Pancreas (tissue), 10 donors: Measurements from ENCODE around the gene ULK2. TPM values are rescaled to one million over a fixed set of nuclear protein-coding genes. Genes with fewer than 3 reads are reported as not detected.

ENCODE experiments used
- ATAC-seq, 4 donors: fragments of 200-7000 bp; cut with Tn5 transposase; one replicate each; pipeline versions ENCODE4 v1.8.0 to v1.9.1; 2020; ENCODE audit warnings: mild to moderate bottlenecking in 4 of 4, moderate library complexity in 4 of 4
- DNase-seq, 6 donors: peaks; one replicate each; pipeline ENCODE4 v3.0.0-alpha.2; 2020
- FAIRE-seq: peaks from 2 replicates; lab custom pipeline; 2012; peaks lifted over from hg19 to GRCh38; lab: Jason Lieb, UNC
- H3K27ac ChIP-seq, 4 donors: fragments of 200-600 bp; sonication (generic); 1 replicate in 3 of 4; 2 replicates in 1 of 4; pipeline versions ENCODE4 v1.5.0 to v1.8.0; 2020
- H3K27me3 ChIP-seq, 4 donors: fragments of 200-600 bp; one replicate each; pipeline ENCODE4 v1.8.0; 2021
- H3K36me3 ChIP-seq, 3 donors: fragments of 200-600 bp; sonication (generic) in 1 of 3; one replicate each; pipeline versions ENCODE4 v1.5.0 to v1.8.0; 2020 to 2021
- H3K4me1 ChIP-seq, 3 donors: fragments of 200-600 bp; one replicate each; pipeline ENCODE4 v1.8.0; 2021
- H3K4me3 ChIP-seq, 4 donors: fragments of 200-600 bp; sonication (generic) in 2 of 4; one replicate each; pipeline versions ENCODE4 v1.5.0 to v1.8.0; 2020 to 2021
- H3K9me3 ChIP-seq, 4 donors: fragments of 200-600 bp; one replicate each; pipeline ENCODE4 v1.8.0; 2021
- CTCF ChIP-seq, 4 donors: fragments of 200-600 bp; sonication (generic) in 3 of 4; IDR thresholded peaks; one replicate each; pipeline versions ENCODE4 v1.5.0 to v1.8.0; 2021; ENCODE audit warnings: antibody characterized with exemption in 4 of 4
- WGBS, 2 donors: extraction: QIAGEN DNeasy Blood & Tissue Kit; methylation state at CpG; one replicate each; pipeline ENCODE4 v1.1.7; 2013; 5-methylcytosine and 5-hydroxymethylcytosine counted together
- intact Hi-C, 3 donors: fragments of 100-400 bp; cut with DNase I; formaldehyde crosslinking; loops; one replicate each; pipeline versions ENCODE4 v1.11.1 to v1.14.2; 2022
- polyA plus RNA-seq, 2 donors: library from polyadenylated mRNA; stranded (reverse); fragments of 200-250 nt; gene quantifications; one replicate each; pipeline ENCODE4 v1.2.3, GENCODE V29; 2013
- total RNA-seq, 6 donors: library from RNA; stranded (reverse); fragmentation: NEBNext Ultra II Directional in 4 of 6; extraction: Animal tissue kit (Norgen Biotek cat#: 25700) in 4 of 6; gene quantifications; one replicate each; pipeline versions ENCODE4 v1.2.1 to v1.2.4, GENCODE V29; 2021 to 2023
- donor health status: healthy with polysubstance abuse.
- donor health status: DM: no; HTN: no; CAD: no; lungs with moderate emphysema.
- donor health status: DM: no; HTN: no; CAD: no.
- donor health status: control.
- donor health status: control.
- donor health status: Bipolar disorder and iron deficiency.
- donor health status: DM: yes; HTN: yes; CAD: no.
- donor health status: DM: no; HTN: no; CAD: no.
- donor health status: DM: no; HTN: no; CAD: no.
- donor health status: DM: yes; HTN: yes; CAD: no.

The ULK2 gene
- total and polyA plus RNA-seq, 8 donors = 3.1 to 12.5 (median 5.7) TPM

GRCh38 chr17:19750835-19751234 is 116.9 kb downstream of the ULK2 start:
- DNase-seq (peak in 1 of 6 donors; percentile 21), ATAC-seq (no peak), FAIRE-seq (no peak)
- intact Hi-C loops = no loop called here
- no peak overlapping the region for H3K27ac ChIP-seq
- H3K9me3 ChIP-seq = no peaks in the 10 kb centered on the region
- H3K36me3 ChIP-seq = no peaks in the 10 kb centered on the region
- H3K4me1 ChIP-seq = no peaks in the 10 kb centered on the region
- no peak overlapping the region for H3K4me3 ChIP-seq
- 87 to 93% methylated on average over 3 of the region's 3 CpGs for whole genome bisulfite sequencing, 2 donors
- no peaks in the 10 kb centered on the region for H3K27me3 ChIP-seq
- TF ChIP-seq CTCF (IDR thresholded peaks at IDR 0.05) = no peak

DNA sequence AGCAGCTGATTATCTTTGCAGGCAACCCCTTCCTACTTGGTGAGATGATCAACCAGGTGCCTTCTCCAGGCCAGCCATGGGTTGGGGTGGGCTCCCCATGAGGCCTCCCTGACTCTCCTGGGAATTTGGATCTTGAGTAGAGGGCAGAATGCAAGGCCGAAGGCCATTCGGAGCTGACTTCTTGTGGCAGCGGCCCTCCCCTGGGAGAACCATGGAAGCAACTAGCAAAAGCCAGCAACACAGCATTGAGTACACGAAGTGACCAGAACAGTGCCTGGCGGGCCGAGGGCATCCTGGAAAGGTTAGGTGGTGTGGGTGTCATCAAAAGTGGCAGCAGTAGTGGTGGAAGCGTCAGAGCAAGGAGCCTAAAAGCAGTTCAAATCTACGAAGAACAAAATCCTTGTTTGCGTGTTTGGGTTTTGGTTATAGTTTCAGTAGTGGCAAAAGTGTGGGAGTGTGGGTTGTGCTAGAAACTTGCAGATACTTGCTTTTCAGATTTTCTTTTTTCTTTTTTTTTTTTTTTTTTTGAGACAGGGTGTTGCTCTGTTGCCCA is 117.6 kb downstream of the ULK2 start:
- 88 to 92% methylated on average over 9 of the region's 9 CpGs for whole genome bisulfite sequencing, 2 donors
- DNase-seq (peak in 1 of 6 donors; percentile 37), ATAC-seq (no peak), FAIRE-seq (no peak)
- no peaks in the 10 kb centered on the region for H3K36me3 ChIP-seq
- no peaks in the 10 kb centered on the region for H3K9me3 ChIP-seq
- H3K4me1 ChIP-seq = peaks cover 0 to 2% (median 0%) of the 10 kb centered on the region in 3 donors
- intact Hi-C loops = no loop called here
- H3K4me3 ChIP-seq = no peak overlapping the region
- TF ChIP-seq CTCF (IDR thresholded peaks at IDR 0.05) = no peak
- H3K27me3 ChIP-seq = no peaks in the 10 kb centered on the region
- H3K27ac ChIP-seq = no peak overlapping the region

DNA sequence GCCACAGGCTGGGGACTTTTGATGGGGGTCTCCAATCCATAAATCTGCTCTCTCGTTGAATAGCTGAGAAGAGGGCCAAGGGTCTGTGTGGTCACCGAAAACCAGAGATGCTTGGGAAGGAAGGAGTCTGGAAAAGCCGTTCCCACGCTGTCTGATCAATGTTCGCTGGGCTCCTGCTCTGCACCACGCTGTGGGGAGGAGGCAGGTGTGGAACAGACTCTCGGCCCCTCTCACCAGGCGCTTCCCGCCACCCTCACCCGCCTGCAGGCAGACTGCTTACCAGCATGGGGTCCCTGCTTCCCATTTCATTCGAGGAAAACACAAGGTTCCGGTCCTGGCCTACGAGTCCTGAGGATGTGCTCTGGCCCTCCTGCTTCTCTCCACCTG is 118.9 kb downstream of the ULK2 start:
- Histone ChIP-seq H3K36me3 (no peaks in the 10 kb centered on the region), H3K27ac (no peak overlapping the region), H3K4me3 (no peak overlapping the region), H3K27me3 (no peaks in the 10 kb centered on the region), H3K9me3 (no peaks in the 10 kb centered on the region), H3K4me1 (peaks cover 0 to 4% (median 0%) of the 10 kb centered on the region in 3 donors)
- intact Hi-C loops = no loop called here
- WGBS, 2 donors = 74 to 76% methylated on average over 12 to 13 of the region's 13 CpGs
- ATAC-seq = no peak
- TF ChIP-seq CTCF (IDR thresholded peaks at IDR 0.05) = no peak
- FAIRE-seq = no peak
- no peak for DNase-seq

GRCh38 chr17:19747829-19748806 is 119.6 kb downstream of the ULK2 start, which contains the start of gene ALDH3A1:
TSS of gene ALDH3A1 (minus strand) at chr17:19748298. CDS start at chr17:19745129, 3,169 bp downstream.
- H3K4me3 ChIP-seq = no peak within 1 kb of the TSS
- peak in 1 of 6 donors; percentile 27 for DNase-seq
- no peaks in the 10 kb centered on the region for H3K27me3 ChIP-seq
- no peak for TF ChIP-seq CTCF (IDR thresholded peaks at IDR 0.05)
- intact Hi-C loops = no loop called here
- H3K36me3 ChIP-seq = no peaks in the 10 kb centered on the region
- peaks cover 0 to 4% (median 0%) of the 10 kb centered on the region in 3 donors for H3K4me1 ChIP-seq
- no peak for FAIRE-seq
- no peaks in the 10 kb centered on the region for H3K9me3 ChIP-seq
- H3K27ac ChIP-seq = no peak within 1 kb of the TSS
- WGBS, 2 donors = 32 to 35% methylated on average over 25 of the region's 25 CpGs
- ATAC-seq = peak in 3 of 4 donors; percentile 6 to 39 (median 25)
